K562 (cell line): ENCODE measurements around the gene HCN4. TPM values are rescaled to one million over a fixed set of nuclear protein-coding genes. Genes with fewer than 3 reads are reported as not detected.

Experiments
- ARID3B ChIP-seq: fragments of 250-450 bp; sonication (Bioruptor Pico); IDR thresholded peaks from 2 replicates; pipeline ENCODE4 v1.4.0; 2020; ENCODE audit warnings: borderline replicate concordance
- BCLAF1 ChIP-seq, 2 experiments: fragments of 450-650 bp in 1 of 2; IDR thresholded peaks; 2 replicates each; pipeline ENCODE4 v1.6.1; 2011 to 2017; ENCODE audit warnings: low read depth in 2 of 2, antibody characterized with exemption in 1 of 2, borderline replicate concordance in 1 of 2, low read length in 1 of 2, mild to moderate bottlenecking in 1 of 2, mixed read lengths in 1 of 2; ENCODE audit not compliant: control insufficient read depth in 1 of 2
- FOSL1 ChIP-seq: fragments of 200-800 bp; sonication (Bioruptor generic); conservative IDR thresholded peaks from 2 replicates; pipeline ENCODE4 v1.6.1; 2016; ENCODE audit warnings: missing genetic modification characterization, missing compliant biosample characterization
- GATAD2B ChIP-seq: fragments of 450-650 bp; IDR thresholded peaks from 2 replicates; pipeline ENCODE4 v1.6.1; 2017; ENCODE audit warnings: mild to moderate bottlenecking, borderline replicate concordance
- PREB ChIP-seq: sonication (generic); formaldehyde crosslinking; IDR thresholded peaks from 2 replicates; pipeline ENCODE4 v1.8.1; 2023; ENCODE audit warnings: mild to moderate bottlenecking, missing genetic modification reagents
- RBFOX2 ChIP-seq: fragments of 200-400 bp; formaldehyde crosslinking; IDR thresholded peaks from 2 replicates; pipeline ENCODE4 v1.6.1; 2017; ENCODE audit warnings: low read depth, mild to moderate bottlenecking, low read length, moderate library complexity
- REST ChIP-seq, 2 experiments: fragments of 450-650 bp; formaldehyde crosslinking in 1 of 2; IDR thresholded peaks; 2 replicates each; pipeline versions ENCODE4 v1.4.0 to v1.6.1; 2014 to 2020; ENCODE audit warnings: mild to moderate bottlenecking in 2 of 2, borderline replicate concordance in 1 of 2, low read depth in 1 of 2
- STAG1 ChIP-seq: sonication (generic); formaldehyde crosslinking; IDR thresholded peaks from 2 replicates; pipeline ENCODE4 v1.5.0; 2020; ENCODE audit warnings: missing genetic modification reagents, borderline replicate concordance
- ZNF239 ChIP-seq: fragments of 250-450 bp; sonication (Bioruptor Pico); IDR thresholded peaks from 2 replicates; pipeline ENCODE4 v1.4.0; 2020; ENCODE audit warnings: mild to moderate bottlenecking
- ZNF717 ChIP-seq: fragments of 250-450 bp; sonication (Bioruptor Pico); IDR thresholded peaks from 2 replicates; pipeline ENCODE4 v1.5.0; 2021
- ZSCAN29 ChIP-seq: fragments of 450-650 bp; IDR thresholded peaks from 2 replicates; pipeline ENCODE4 v1.6.1; 2017
- polyA plus RNA-seq, 8 experiments: library from polyadenylated mRNA; depleted of rRNA in 4 of 8; stranded (reverse) in 5 of 8; unstranded in 3 of 8; fragments of >200 nt; fragmentation: Nextera tagmentation in 2 of 8; fragmentation: Illumina TruSeq in 1 of 8; extraction: Ambion mirVana in 2 of 8; extraction: Trizol in 1 of 8; gene quantifications; 2 replicates each; pipeline versions ENCODE4 v1.2.1 to v1.2.3, GENCODE V29; 2011 to 2014; ENCODE audit warnings: inconsistent platforms in 1 of 8, missing spikeins in 1 of 8
- total RNA-seq, 7 experiments: library from RNA; depleted of rRNA in 6 of 7; stranded (reverse); fragments of >200 nt in 6 of 7; fragmentation: Illumina TruSeq in 2 of 7; extraction: Trizol in 2 of 7; gene quantifications; 2 replicates each; pipeline versions ENCODE4 v1.2.1 to v1.2.3, GENCODE V29; 2011 to 2021; ENCODE audit warnings: low replicate concordance in 1 of 7

The HCN4 gene
- total and polyA plus RNA-seq, 9 of the 15 experiments (the other 6 are each of a cell fraction or from before 2014, with no cell fraction given): not detected

GRCh38 chr15:73305331-73306211 is 63.2 kb downstream of the HCN4 start (continued):
- TF ChIP-seq REST (IDR thresholded peaks at IDR 0.05; ENCODE audit: borderline replicate concordance) (peak; percentile 61; the same call in 1 of the 2 replicates), REST (CRISPR knock-in tag; IDR thresholded peaks at IDR 0.05; ENCODE audit: low read depth) (no peak), BCLAF1 (IDR thresholded peaks at IDR 0.05; ENCODE audit: borderline replicate concordance in 1 of 2, control insufficient read depth in 1 of 2, low read depth in 2 of 2, low read length in 1 of 2) (no peak), STAG1 (peak; percentile 12; the same call in 1 of the 2 replicates), ARID3B (CRISPR knock-in tag) (no peak), ZNF239 (CRISPR knock-in tag) (no peak), ZNF717 (no peak), PREB (CRISPR knock-in tag) (no peak), GATAD2B (no peak), ZSCAN29 (no peak), RBFOX2 (no peak), FOSL1 (tag) (no peak)
